GM21737 (cell line): ENCODE data around the gene KIAA0232.
"Not testable (repeated sequence)": the region's sequence is repeated elsewhere in the genome, so short reads cannot be mapped to it uniquely, and the experiment has no call there.

Source experiments
- ATAC-seq: cut with Tn5 transposase; IDR thresholded peaks from one replicate; pipeline ENCODE4 v1.9.1; 2021; ENCODE audit warnings: mild to moderate bottlenecking, moderate library complexity; ENCODE audit not compliant: unreplicated experiment

The KIAA0232 gene

GRCh38 chr4:6877067-6877466 lies 94.5 kb downstream of the KIAA0232 start:
- no peak for ATAC-seq

- ATAC-seq = no peak
These were observed 96.0 kb downstream of the KIAA0232 start for GRCh38 chr4:6878451-6879059.

- ATAC-seq = no peak
These were observed 98.2 kb downstream of the KIAA0232 start for GRCh38 chr4:6880691-6881090.

DNA sequence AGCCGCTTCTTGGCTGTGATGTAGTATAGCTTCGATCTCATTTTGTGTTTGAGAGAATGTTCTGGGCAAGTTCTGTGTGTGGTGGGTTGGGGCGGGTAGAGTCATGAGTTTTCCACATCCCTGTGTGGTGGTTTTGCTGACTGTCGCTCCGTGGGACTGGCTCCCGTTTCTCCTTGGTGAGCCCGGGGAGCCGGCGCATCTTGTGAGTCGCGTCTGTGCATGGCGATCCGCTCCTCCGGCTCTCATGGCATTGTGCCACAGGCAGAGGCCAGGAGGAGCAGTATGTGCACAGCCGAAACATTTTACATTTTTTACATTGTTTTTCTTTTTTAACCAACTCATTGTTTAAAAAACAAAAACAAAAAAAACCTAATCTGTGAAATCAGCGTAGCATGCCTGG lies 99.4 kb downstream of the KIAA0232 start:
- no peak for ATAC-seq

GRCh38 chr4:6884341-6884870 lies 101.9 kb downstream of the KIAA0232 start:
- no peak for ATAC-seq

GRCh38 chr4:6885953-6886557 lies 103.5 kb downstream of the KIAA0232 start:
- no peak for ATAC-seq

- ATAC-seq = no peak
These were observed 104.4 kb downstream of the KIAA0232 start for GRCh38 chr4:6886886-6887285.

DNA sequence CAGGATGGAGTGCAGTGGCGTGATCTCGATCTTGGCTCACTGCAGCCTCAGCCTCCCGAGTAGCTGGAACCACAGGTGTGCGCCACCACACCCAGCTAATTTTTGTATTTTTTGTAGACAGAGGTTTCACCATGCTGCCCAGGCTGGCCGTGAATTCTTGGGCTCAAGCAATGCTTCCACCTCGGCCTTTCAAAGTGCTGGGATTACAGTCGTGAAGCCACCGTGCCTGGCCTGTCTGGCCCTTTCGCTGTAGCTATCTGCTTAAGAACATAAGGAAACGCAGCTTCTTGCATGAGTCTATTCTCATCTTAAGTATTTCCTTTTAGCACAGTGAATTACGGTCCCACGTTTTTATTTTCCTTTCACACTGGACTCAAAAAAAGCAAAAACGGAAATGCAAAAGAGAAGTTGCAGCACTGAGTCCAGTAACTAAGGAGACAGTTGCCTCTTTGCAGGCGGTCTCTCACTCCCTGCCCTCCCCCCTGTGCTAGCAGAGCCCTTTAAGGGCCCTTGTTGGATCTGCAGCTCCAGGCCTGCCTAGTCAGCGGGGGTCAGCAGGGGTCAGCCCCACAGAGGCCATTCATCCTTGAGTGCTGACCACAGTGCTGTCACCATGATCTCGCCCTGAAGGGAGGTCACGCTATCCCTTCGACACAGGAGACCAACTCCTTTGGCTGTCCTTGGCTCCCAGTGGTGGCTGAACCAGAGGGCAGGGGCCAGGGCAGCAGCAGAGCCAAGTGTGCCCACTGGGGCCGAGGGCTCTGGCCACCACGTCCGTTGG lies 105.3 kb downstream of the KIAA0232 start:
- ATAC-seq = no peak

DNA sequence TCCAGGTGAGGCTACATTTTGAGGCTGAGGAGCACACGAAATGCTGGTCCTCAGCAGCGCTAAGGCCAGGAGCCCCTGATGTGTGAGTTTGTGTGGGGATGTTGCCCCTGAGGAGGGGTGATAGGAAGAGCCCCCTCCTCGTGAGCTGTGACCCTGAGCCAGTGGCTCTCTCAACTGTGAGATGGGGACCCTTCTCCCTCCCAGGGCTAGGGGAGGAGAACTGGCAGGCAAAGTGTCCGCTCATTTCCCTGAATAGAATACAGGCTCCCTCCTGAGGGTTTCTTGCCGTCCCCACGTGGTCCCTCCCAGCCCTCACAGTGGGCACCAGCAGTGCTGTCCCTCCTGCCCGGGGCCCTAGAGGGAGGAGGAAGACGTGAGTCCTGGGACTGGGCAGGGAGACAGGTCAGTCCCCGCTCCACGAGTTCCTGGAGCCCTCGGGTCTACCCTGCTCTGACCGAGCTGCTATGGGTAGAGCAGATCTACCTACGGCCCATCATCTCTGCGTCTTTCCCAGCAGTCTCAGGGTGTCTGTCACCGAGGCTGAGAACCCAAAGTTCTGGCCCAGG lies 106.1 kb downstream of the KIAA0232 start:
- no peak for ATAC-seq

GRCh38 chr4:6889101-6889735 lies 106.7 kb downstream of the KIAA0232 start:
- ATAC-seq = no peak

DNA sequence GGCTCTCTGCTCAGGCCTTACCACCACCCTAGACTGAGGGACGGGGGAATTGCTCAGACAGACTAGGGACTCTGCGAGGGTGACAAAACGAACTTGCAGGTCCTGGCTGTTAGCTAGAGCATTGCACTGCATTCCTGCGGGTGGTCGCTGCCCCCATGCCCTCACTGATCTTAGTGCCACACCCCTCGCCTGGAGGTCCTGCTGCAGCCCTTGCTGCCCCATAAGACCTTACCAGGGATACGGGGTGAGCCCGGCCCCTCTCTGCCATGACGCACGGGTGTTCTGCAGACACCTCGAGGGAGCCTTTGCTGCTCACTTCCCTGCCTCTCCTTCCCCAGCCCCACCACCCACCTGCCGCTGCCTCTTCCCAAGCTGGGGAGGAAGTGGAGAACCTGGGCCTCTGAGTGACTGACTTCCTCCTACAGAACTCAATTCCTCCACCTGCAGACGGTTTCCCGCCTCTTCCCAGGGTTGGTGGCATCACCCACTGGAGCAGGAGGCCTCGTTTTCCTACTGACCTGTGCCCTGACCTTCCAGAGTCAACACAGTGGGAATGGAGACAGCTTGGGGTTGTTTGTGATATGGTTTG lies 107.3 kb downstream of the KIAA0232 start:
- no peak for ATAC-seq

GRCh38 chr4:6890358-6890757 lies 107.8 kb downstream of the KIAA0232 start:
- no peak for ATAC-seq

GRCh38 chr4:6890971-6891370 lies 108.4 kb downstream of the KIAA0232 start:
- ATAC-seq = not testable (repeated sequence)

DNA sequence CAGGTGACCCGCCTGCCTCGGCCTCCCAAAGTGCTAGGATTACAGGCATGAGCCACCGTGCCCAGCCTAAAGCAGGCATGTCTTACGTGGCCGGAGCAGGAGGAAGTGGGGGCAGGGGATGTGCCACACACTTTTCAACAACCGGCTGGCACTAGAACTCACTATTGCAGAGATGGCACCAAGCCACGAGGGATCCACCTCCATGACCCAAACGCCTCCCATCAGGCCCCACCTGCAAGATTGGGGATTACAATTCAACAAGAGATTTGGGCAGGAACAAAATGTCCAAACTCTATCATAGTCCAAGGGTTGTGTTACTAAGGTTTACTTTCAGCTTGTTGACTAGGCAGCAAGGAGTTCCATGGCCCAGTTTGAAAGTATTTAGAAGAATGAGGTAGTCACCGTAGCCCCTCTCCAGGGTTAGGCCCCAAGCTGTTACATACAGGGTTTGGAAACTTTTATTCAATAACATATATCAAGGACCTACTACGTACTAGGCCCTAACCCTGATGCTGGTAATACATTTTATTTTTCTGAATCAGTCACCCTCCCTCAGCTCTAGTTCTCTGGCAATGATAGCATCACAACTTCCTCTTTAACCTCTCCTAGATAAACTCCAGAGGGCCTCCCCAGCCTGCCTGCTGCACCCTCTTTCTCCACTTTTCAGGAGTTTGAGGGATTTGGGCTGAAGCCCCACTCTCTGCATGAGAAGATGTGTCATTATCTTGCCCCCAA lies 109.1 kb downstream of the KIAA0232 start:
- ATAC-seq = no peak

- no peak for ATAC-seq
These were observed 109.8 kb downstream of the KIAA0232 start for GRCh38 chr4:6892190-6892908.

- no peak for ATAC-seq
These were observed 110.3 kb downstream of the KIAA0232 start for GRCh38 chr4:6892909-6893202.

GRCh38 chr4:6893449-6894085 lies 111.0 kb downstream of the KIAA0232 start:
- no peak for ATAC-seq

DNA sequence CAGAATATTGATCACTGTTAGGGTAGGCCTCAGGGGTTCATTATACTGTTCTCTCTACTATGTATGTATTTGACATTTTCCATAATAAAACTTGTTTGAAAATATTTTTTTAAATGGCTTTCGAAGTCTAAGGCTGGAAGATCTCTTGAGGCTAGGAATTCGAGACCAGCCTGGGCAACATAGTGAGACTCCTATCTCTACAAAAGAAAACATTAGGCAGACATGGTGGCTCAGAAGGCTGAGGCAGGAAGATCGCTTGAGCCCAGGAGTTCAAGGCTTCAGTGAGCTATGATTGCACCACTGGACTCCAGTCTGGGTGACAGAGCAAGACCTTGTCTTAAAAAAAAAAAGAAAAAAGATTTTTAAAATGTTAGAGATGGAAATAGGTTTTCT lies 111.6 kb downstream of the KIAA0232 start:
- no peak for ATAC-seq
